Activated T-cell treated with anti-CD3 and anti-CD28 coated beads, Interleukin-2, amount 50 U/mL, for 4 hours (primary cell): ENCODE measurements around the gene CNDP2. TPM values are rescaled to one million over a fixed set of nuclear protein-coding genes. Genes with fewer than 3 reads are reported as not detected.
"Not testable (repeated sequence)": the region's sequence is repeated elsewhere in the genome, so short reads cannot be mapped to it uniquely, and the experiment has no call there.

Experiments
- ATAC-seq, 2 donors: fragments of 200-7000 bp; cut with Tn5 transposase; one replicate each; pipeline ENCODE4 v1.10.0; 2021
- DNase-seq: peaks from one replicate; pipeline ENCODE4 v3.0.0-alpha.2; 2020
- H3K27me3 Mint-ChIP-seq: one replicate; pipeline ENCODE4 v1.8.0; 2021; ENCODE audit warnings: low read depth, mixed read lengths
- H3K36me3 Mint-ChIP-seq: one replicate; pipeline ENCODE4 v1.8.0; 2022; ENCODE audit warnings: mixed read lengths; ENCODE audit not compliant: insufficient read depth
- H3K4me1 Mint-ChIP-seq: one replicate; pipeline ENCODE4 v1.8.0; 2021; ENCODE audit warnings: low read depth, mixed read lengths
- H3K4me3 Mint-ChIP-seq: one replicate; pipeline ENCODE4 v1.8.0; 2021; ENCODE audit warnings: mild to moderate bottlenecking, moderate library complexity, mixed read lengths
- H3K9me3 Mint-ChIP-seq: one replicate; pipeline ENCODE4 v1.8.0; 2021; ENCODE audit warnings: mixed read lengths
- total RNA-seq, 3 donors: library from RNA; stranded (reverse); gene quantifications; one replicate each; pipeline ENCODE4 v1.2.1, GENCODE V29; 2021

CNDP2 gene
- total RNA-seq, 3 donors from 2014 or later, result 157 to 165 (median 164) TPM

GRCh38 chr18:74562131-74562730, 66.1 kb downstream of the CNDP2 start:
- no peak for DNase-seq
- Mint-ChIP-seq H3K9me3 (peaks cover 4% of the 10 kb centered on the region), H3K27me3 (peaks cover 14% of the 10 kb centered on the region), H3K4me3 (no peak overlapping the region), H3K4me1 (no peaks in the 10 kb centered on the region), H3K36me3 (peaks cover 2% of the 10 kb centered on the region)
- no peak for ATAC-seq

DNA sequence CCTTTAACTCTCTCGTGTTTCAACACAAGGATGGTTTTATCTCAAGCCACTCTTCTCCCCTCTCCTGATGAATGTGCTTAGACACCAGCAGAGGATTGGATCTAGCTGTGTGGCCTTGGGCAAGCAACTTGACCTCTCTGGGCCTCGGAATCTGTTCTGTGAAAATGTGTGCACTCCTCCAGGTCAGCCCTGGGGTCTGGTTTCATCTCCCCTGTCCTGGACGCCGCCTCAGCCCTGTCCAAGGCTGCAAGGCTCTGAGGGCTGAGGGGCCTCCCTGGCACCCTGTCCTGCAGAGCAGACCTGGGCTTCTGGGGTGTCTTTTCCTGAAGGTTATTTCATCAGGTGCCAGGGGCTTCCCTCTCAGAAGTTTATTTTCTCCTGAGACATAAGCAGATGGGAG, 66.6 kb downstream of the CNDP2 start:
- Mint-ChIP-seq H3K4me1 (no peaks in the 10 kb centered on the region), H3K9me3 (peaks cover 4% of the 10 kb centered on the region), H3K27me3 (peaks cover 12% of the 10 kb centered on the region), H3K36me3 (peaks cover 2% of the 10 kb centered on the region), H3K4me3 (no peak overlapping the region)
- no peak for DNase-seq
- ATAC-seq, result no peak

GRCh38 chr18:74563999-74564398, 67.8 kb downstream of the CNDP2 start:
- peaks cover 2% of the 10 kb centered on the region for H3K36me3 Mint-ChIP-seq
- peaks cover 4% of the 10 kb centered on the region for H3K9me3 Mint-ChIP-seq
- H3K4me1 Mint-ChIP-seq, result no peaks in the 10 kb centered on the region
- peaks cover 18% of the 10 kb centered on the region for H3K27me3 Mint-ChIP-seq
- H3K4me3 Mint-ChIP-seq, result no peak overlapping the region
- no peak for DNase-seq
- ATAC-seq, result no peak

GRCh38 chr18:74565164-74565563, 69.0 kb downstream of the CNDP2 start:
- not testable (repeated sequence) for DNase-seq
- peaks cover 18% of the 10 kb centered on the region for H3K27me3 Mint-ChIP-seq

GRCh38 chr18:74565993-74566392, 69.8 kb downstream of the CNDP2 start:
- peaks cover 18% of the 10 kb centered on the region for H3K27me3 Mint-ChIP-seq
- not testable (repeated sequence) for H3K9me3 Mint-ChIP-seq, H3K4me3 Mint-ChIP-seq, DNase-seq, H3K36me3 Mint-ChIP-seq, H3K4me1 Mint-ChIP-seq, ATAC-seq

More at GRCh38 chr18:74565164-74565563, 69.0 kb downstream of the CNDP2 start:
- not testable (repeated sequence) for H3K9me3 Mint-ChIP-seq, ATAC-seq, H3K4me1 Mint-ChIP-seq, H3K4me3 Mint-ChIP-seq, H3K36me3 Mint-ChIP-seq

DNA sequence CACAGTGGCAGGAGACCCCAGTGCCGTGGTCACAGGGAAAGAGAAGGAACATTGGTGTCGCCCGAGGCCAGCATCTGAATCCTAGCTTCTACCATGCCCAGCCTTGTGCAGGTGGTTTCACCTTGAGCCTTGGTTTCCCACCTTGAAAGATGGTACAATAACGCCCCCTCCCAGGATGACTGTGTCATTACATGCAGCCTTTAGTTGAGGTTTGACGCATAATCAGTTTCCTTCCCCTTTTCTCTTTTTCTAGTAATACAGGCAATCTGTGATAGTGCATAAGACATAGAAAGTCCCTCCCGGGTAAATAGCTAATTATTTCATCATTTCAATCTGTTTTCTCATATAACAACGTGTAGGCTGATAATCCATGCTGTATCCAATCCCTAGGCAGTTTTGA, 71.7 kb downstream of the CNDP2 start:
- no peak for ATAC-seq
- Mint-ChIP-seq H3K36me3 (peaks cover 2% of the 10 kb centered on the region), H3K4me3 (no peak overlapping the region), H3K4me1 (no peaks in the 10 kb centered on the region), H3K27me3 (peaks cover 21% of the 10 kb centered on the region), H3K9me3 (peaks cover 4% of the 10 kb centered on the region)
- no peak for DNase-seq

DNA sequence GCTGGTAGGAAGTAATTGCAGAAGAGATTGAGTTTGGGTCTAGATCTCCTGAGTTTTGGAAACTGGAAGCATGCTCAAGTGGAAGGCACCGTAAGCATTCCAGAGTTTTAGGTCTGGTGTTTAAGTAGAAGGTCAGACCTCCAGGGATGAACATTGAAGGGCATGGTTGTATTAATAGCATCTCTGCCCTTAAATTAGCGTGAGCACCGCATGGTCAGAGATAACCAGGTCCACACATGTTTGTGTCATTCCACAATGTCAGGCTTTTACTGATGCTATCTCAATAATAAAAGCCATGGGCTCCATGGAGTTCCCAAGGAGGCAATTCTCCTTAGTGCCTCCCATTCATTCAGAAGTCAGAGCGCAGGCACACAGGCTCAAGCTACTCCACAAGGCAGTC, 73.2 kb downstream of the CNDP2 start:
- no peaks in the 10 kb centered on the region for H3K4me1 Mint-ChIP-seq
- no peak for ATAC-seq

DNA sequence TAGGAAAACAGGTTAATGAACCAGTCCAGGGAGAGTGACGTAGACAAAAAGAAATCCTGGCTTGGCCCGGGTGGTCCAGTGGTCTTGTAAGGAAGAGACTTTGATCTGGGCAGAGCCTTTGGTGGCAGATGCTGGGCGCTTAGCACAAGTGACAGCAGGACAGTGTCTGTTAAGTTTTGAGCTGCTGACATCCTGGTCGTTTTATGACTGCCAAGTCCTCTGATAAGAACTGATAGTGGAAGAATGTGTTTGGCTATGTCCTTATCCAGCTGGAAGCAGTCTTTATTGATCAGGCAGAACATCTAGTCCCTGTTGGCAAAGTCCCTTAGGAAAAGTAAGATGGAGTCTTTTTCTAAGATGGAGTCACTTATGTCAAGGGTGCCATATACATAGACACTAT, 74.1 kb downstream of the CNDP2 start:
- Mint-ChIP-seq H3K4me3 (no peak overlapping the region), H3K4me1 (no peaks in the 10 kb centered on the region), H3K36me3 (peaks cover 2% of the 10 kb centered on the region), H3K9me3 (peaks cover 4% of the 10 kb centered on the region), H3K27me3 (peaks cover 24% of the 10 kb centered on the region)
- no peak for DNase-seq
- ATAC-seq, result no peak

More for the DNA sequence above, 73.2 kb downstream of the CNDP2 start:
- H3K4me3 Mint-ChIP-seq, result no peak overlapping the region
- peaks cover 4% of the 10 kb centered on the region for H3K9me3 Mint-ChIP-seq
- H3K36me3 Mint-ChIP-seq, result peaks cover 2% of the 10 kb centered on the region
- H3K27me3 Mint-ChIP-seq, result peaks cover 24% of the 10 kb centered on the region
- no peak for DNase-seq

GRCh38 chr18:74571895-74572680, 75.9 kb downstream of the CNDP2 start:
- peaks cover 21% of the 10 kb centered on the region for H3K27me3 Mint-ChIP-seq
- H3K36me3 Mint-ChIP-seq, result no peaks in the 10 kb centered on the region
- H3K9me3 Mint-ChIP-seq, result no peaks in the 10 kb centered on the region
- H3K4me3 Mint-ChIP-seq, result no peak overlapping the region
- ATAC-seq, result no peak
- DNase-seq, result no peak
- H3K4me1 Mint-ChIP-seq, result no peaks in the 10 kb centered on the region

DNA sequence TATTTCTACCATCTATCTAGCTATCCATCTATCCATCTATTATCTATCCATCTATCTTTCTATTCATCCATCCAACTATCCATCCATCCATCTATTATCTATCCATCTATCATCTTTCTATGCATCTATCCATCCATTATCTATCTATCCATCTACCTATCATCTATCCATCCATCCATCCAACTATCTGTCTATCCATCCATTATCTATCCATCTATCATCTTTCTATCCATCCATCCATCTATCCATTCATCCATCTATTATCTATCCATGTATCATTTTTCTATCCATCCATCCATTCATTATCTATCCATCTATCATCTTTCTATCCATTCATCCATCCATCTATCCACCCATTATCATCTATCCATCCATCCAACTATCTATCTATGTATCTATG, 76.9 kb downstream of the CNDP2 start:
- no peaks in the 10 kb centered on the region for H3K4me1 Mint-ChIP-seq
- DNase-seq, result no peak

More for the DNA sequence above, 76.9 kb downstream of the CNDP2 start:
- no peak for ATAC-seq
- Mint-ChIP-seq H3K36me3 (no peaks in the 10 kb centered on the region), H3K9me3 (no peaks in the 10 kb centered on the region), H3K27me3 (peaks cover 21% of the 10 kb centered on the region), H3K4me3 (no peak overlapping the region)

Other genes with a start within 250 kb of the CNDP2 start
- 10 to 100 TPM; 40.6 to 46.5 (median 45.9) TPM for gene CYB5A, start 204.4 kb upstream of the CNDP2 start, total RNA-seq
- not detected for gene C18orf63, start 180.5 kb upstream of the CNDP2 start, total RNA-seq
- gene DIPK1C, start 39.1 kb upstream of the CNDP2 start, total RNA-seq, result not detected
- under 1 TPM; 0.15 to 0.49 (median 0.40) TPM for gene CNDP1, start 38.1 kb downstream of the CNDP2 start, total RNA-seq
- 10 to 100 TPM; 13.1 to 13.8 (median 13.4) TPM for gene ZNF407, start 101.5 kb downstream of the CNDP2 start, total RNA-seq